H9 (cell line): ENCODE measurements around the gene CYS1. TPM values are rescaled to one million over a fixed set of nuclear protein-coding genes. Genes with fewer than 3 reads are reported as not detected.

Experiments
- DNase-seq: peaks from one replicate; pipeline ENCODE4 v3.0.0-alpha.2; 2017
- H2AFZ ChIP-seq: one replicate; pipeline ENCODE4 v1.6.1; 2013; ENCODE audit warnings: mild to moderate bottlenecking, low read length, control low read depth, moderate library complexity
- H2AK5ac ChIP-seq: 2 replicates; pipeline ENCODE4 v1.6.1; 2013; ENCODE audit warnings: low read length, control low read depth, mixed read lengths; ENCODE audit not compliant: insufficient read length
- H2BK120ac ChIP-seq: one replicate; pipeline ENCODE4 v1.6.1; 2013; ENCODE audit warnings: low read depth, mild to moderate bottlenecking, low read length, control low read depth, inconsistent platforms; ENCODE audit not compliant: poor library complexity, severe bottlenecking
- H2BK12ac ChIP-seq: 2 replicates; pipeline ENCODE4 v1.6.1; 2013; ENCODE audit warnings: low read length, control low read depth, mixed read lengths, low read depth; ENCODE audit not compliant: insufficient read length
- H2BK15ac ChIP-seq: 2 replicates; pipeline ENCODE4 v1.6.1; 2013; ENCODE audit warnings: low read depth, low read length, control low read depth
- H2BK20ac ChIP-seq: one replicate; pipeline ENCODE4 v1.6.1; 2013; ENCODE audit warnings: low read depth, mild to moderate bottlenecking, low read length, control low read depth, inconsistent platforms; ENCODE audit not compliant: poor library complexity, severe bottlenecking
- H2BK5ac ChIP-seq: 2 replicates; pipeline ENCODE4 v1.6.1; 2013; ENCODE audit warnings: low read length, control low read depth, mixed read lengths; ENCODE audit not compliant: insufficient read length
- H3K14ac ChIP-seq: 2 replicates; pipeline ENCODE4 v1.6.1; 2013; ENCODE audit warnings: low read length, control low read depth; ENCODE audit not compliant: insufficient read depth
- H3K18ac ChIP-seq: 2 replicates; pipeline ENCODE4 v1.6.1; 2013; ENCODE audit warnings: low read depth, mild to moderate bottlenecking, mixed read lengths, low read length, control low read depth; ENCODE audit not compliant: insufficient read length
- H3K23ac ChIP-seq: 2 replicates; pipeline ENCODE4 v1.6.1; 2013; ENCODE audit warnings: low read length, control low read depth, mixed read lengths, low read depth; ENCODE audit not compliant: insufficient read length
- H3K23me2 ChIP-seq: 2 replicates; pipeline ENCODE4 v1.6.1; 2013; ENCODE audit warnings: low read depth, mild to moderate bottlenecking, mixed read lengths, low read length, control low read depth; ENCODE audit not compliant: insufficient read length, poor library complexity, severe bottlenecking
- H3K27ac ChIP-seq: 2 replicates; pipeline ENCODE4 v1.5.1; 2013; ENCODE audit warnings: low read length, control low read depth, mixed read lengths, low read depth; ENCODE audit not compliant: insufficient read length
- H3K27me3 ChIP-seq: 2 replicates; pipeline ENCODE4 v1.6.1; 2013; ENCODE audit warnings: low read length, control low read depth, inconsistent platforms; ENCODE audit not compliant: insufficient read depth
- H3K4ac ChIP-seq: 2 replicates; pipeline ENCODE4 v1.6.1; 2013; ENCODE audit warnings: low read depth, mild to moderate bottlenecking, control low read depth, inconsistent platforms, low read length, moderate library complexity
- H3K4me1 ChIP-seq: 2 replicates; pipeline ENCODE4 v1.6.1; 2013; ENCODE audit warnings: low read length, control low read depth, inconsistent platforms; ENCODE audit not compliant: insufficient read depth
- H3K4me2 ChIP-seq: 2 replicates; pipeline ENCODE4 v1.6.1; 2013; ENCODE audit warnings: low read length, control low read depth, mixed read lengths; ENCODE audit not compliant: insufficient read length, insufficient read depth
- H3K56ac ChIP-seq: 2 replicates; pipeline ENCODE4 v1.6.1; 2013; ENCODE audit warnings: low read depth, mild to moderate bottlenecking, mixed read lengths, low read length, control low read depth; ENCODE audit not compliant: insufficient read length
- H3K79me1 ChIP-seq: 2 replicates; pipeline ENCODE4 v1.6.1; 2013; ENCODE audit warnings: low read depth, mild to moderate bottlenecking, moderate library complexity, low read length, control low read depth, inconsistent platforms; ENCODE audit not compliant: insufficient read depth, poor library complexity, severe bottlenecking
- H3K79me2 ChIP-seq: 2 replicates; pipeline ENCODE4 v1.6.1; 2013; ENCODE audit warnings: low read length, control low read depth, inconsistent platforms; ENCODE audit not compliant: insufficient read depth
- H3K9ac ChIP-seq: 2 replicates; pipeline ENCODE4 v1.6.1; 2013; ENCODE audit warnings: low read length, control low read depth, mixed read lengths; ENCODE audit not compliant: insufficient read length; ENCODE audit errors: extremely low read depth
- H3K9me3 ChIP-seq: one replicate; pipeline ENCODE4 v1.6.1; 2013; ENCODE audit warnings: low read depth, low read length, inconsistent platforms; ENCODE audit not compliant: control insufficient read depth
- H3T11ph ChIP-seq: one replicate; pipeline ENCODE4 v1.6.1; 2013; ENCODE audit warnings: mild to moderate bottlenecking, low read length, control low read depth, inconsistent platforms
- H4K20me1 ChIP-seq: one replicate; pipeline ENCODE4 v1.6.1; 2013; ENCODE audit not compliant: control insufficient read depth, insufficient read length, insufficient read depth
- H4K5ac ChIP-seq: 2 replicates; pipeline ENCODE4 v1.6.1; 2013; ENCODE audit warnings: low read depth, mild to moderate bottlenecking, mixed read lengths, low read length, control low read depth; ENCODE audit not compliant: insufficient read length
- H4K8ac ChIP-seq: replicated peaks from 2 replicates; pipeline ENCODE4 v1.6.1; 2013; ENCODE audit warnings: low read length, control low read depth, mixed read lengths, low read depth; ENCODE audit not compliant: insufficient read length
- H4K91ac ChIP-seq: 2 replicates; pipeline ENCODE4 v1.6.1; 2013; ENCODE audit warnings: low read depth, mild to moderate bottlenecking, moderate library complexity, mixed read lengths, low read length, control low read depth; ENCODE audit not compliant: insufficient read length
- H3K27ac Mint-ChIP-seq, 3 experiments: 2 replicates in 2 of 3; 3 replicates in 1 of 3; pipeline ENCODE4 v1.8.0; 2020 to 2021; ENCODE audit warnings: mixed read lengths in 3 of 3, mild to moderate bottlenecking in 1 of 3, moderate library complexity in 1 of 3
- H3K27me3 Mint-ChIP-seq: 2 replicates; pipeline ENCODE4 v1.8.0; 2021; ENCODE audit warnings: low read depth, mild to moderate bottlenecking, moderate library complexity, mixed read lengths
- H3K36me3 Mint-ChIP-seq, 3 experiments: 2 replicates in 2 of 3; 3 replicates in 1 of 3; pipeline ENCODE4 v1.8.0; 2020 to 2021; ENCODE audit warnings: low read depth in 3 of 3, mixed read lengths in 3 of 3; ENCODE audit not compliant: insufficient read depth in 1 of 3
- H3K4me1 Mint-ChIP-seq, 2 experiments: 2 replicates each; pipeline ENCODE4 v1.8.0; 2020; ENCODE audit warnings: mixed read lengths in 2 of 2
- H3K4me3 Mint-ChIP-seq, 2 experiments: 2 replicates in 1 of 2; 3 replicates in 1 of 2; pipeline ENCODE4 v1.8.0; 2020 to 2021; ENCODE audit warnings: mild to moderate bottlenecking in 2 of 2, mixed read lengths in 2 of 2, moderate library complexity in 1 of 2
- H3K9me3 Mint-ChIP-seq, 2 experiments: 2 replicates in 1 of 2; 3 replicates in 1 of 2; pipeline ENCODE4 v1.8.0; 2020; ENCODE audit warnings: mild to moderate bottlenecking in 2 of 2, mixed read lengths in 2 of 2, moderate library complexity in 1 of 2
- CTCF ChIP-seq: fragments of 200-600 bp; sonication (generic); conservative IDR thresholded peaks from 3 replicates; pipeline ENCODE4 v1.8.0; 2021; ENCODE audit warnings: antibody characterized with exemption, mild to moderate bottlenecking
- WGBS: extraction: QIAGEN DNeasy Blood & Tissue Kit; methylation state at CpG from one replicate; pipeline ENCODE4 v1.1.7; 2013; ENCODE audit warnings: missing lambda C conversion rate, low lambda C conversion rate, mixed read lengths; ENCODE audit not compliant: insufficient read length; ENCODE audit errors: extremely low coverage; 5-methylcytosine and 5-hydroxymethylcytosine counted together
- total RNA-seq: library from RNA; stranded (reverse); gene quantifications from 2 replicates; pipeline ENCODE4 v1.2.1, GENCODE V29; 2021

CYS1 gene
- total RNA-seq, 1 experiment from 2014 or later = 0.35 TPM

GRCh38 chr2:10096641-10097040, 16.4 kb upstream of the CYS1 start:
- no peaks in the 10 kb centered on the region for H4K20me1 ChIP-seq

More at GRCh38 chr2:10096641-10097040, 16.4 kb upstream of the CYS1 start:
- Histone ChIP-seq H3K79me2 (no peaks in the 10 kb centered on the region), H3K79me1 (no peaks in the 10 kb centered on the region), H3K4me2 (no peak overlapping the region), H3K56ac (no peak overlapping the region), H4K8ac (no peak overlapping the region), H2AK5ac (no peak overlapping the region), H2AFZ (no peak overlapping the region), H2BK12ac (no peak overlapping the region), H3K9me3 (no peaks in the 10 kb centered on the region), H2BK120ac (no peak overlapping the region), H3K23ac (no peak overlapping the region), H3K18ac (no peak overlapping the region), H3K27me3 (no peaks in the 10 kb centered on the region), H2BK15ac (no peak overlapping the region), H4K91ac (no peak overlapping the region), H2BK20ac (no peak overlapping the region), H3K14ac (no peak overlapping the region), H3K4me1 (no peaks in the 10 kb centered on the region), H4K5ac (no peak overlapping the region), H2BK5ac (no peak overlapping the region), H3T11ph (no peak overlapping the region), H3K27ac (no peak overlapping the region), H3K9ac (no peak overlapping the region), H3K23me2 (no peaks in the 10 kb centered on the region), H3K4ac (no peak overlapping the region)
- no peak overlapping the region for H3K4me3 Mint-ChIP-seq
- H3K4me1 Mint-ChIP-seq = peaks cover 18 to 27% of the 10 kb centered on the region in 2 experiments
- H3K27me3 Mint-ChIP-seq = peaks cover 11% of the 10 kb centered on the region
- no CpG with 5 or more reads among the region's 10 CpGs for whole genome bisulfite sequencing
- no peak for DNase-seq
- H3K9me3 Mint-ChIP-seq = no peaks in the 10 kb centered on the region; a peak in 2 of 5 replicates
- TF ChIP-seq CTCF = no peak
- H3K36me3 Mint-ChIP-seq = peaks cover 0 to 2% (median 0%) of the 10 kb centered on the region in 3 experiments; a peak in 1 of 7 replicates
- H3K27ac Mint-ChIP-seq = no peak overlapping the region
